Naive thymus-derived CD4-positive, alpha-beta T cell (primary cell): ENCODE data around the gene ARHGEF26. TPM values are rescaled to one million over a fixed set of nuclear protein-coding genes. Genes with fewer than 3 reads are reported as not detected.

Experiments used
- ATAC-seq: fragments of 150-1000 bp; cut with Tn5 transposase; 2 replicates; pipeline ENCODE4 v1.10.0; 2021; ENCODE audit warnings: mild to moderate bottlenecking, moderate library complexity
- CTCF ChIA-PET: fragments of 350-600 bp; sonication (Branson Sonifier 250); formaldehyde crosslinking; loops from one replicate; lab custom pipeline; 2021; ENCODE audit warnings: antibody characterized with exemption; lab: Charles Lee
- POLR2A ChIA-PET: fragments of 350-600 bp; sonication (Branson Sonifier 250); formaldehyde crosslinking; loops from one replicate; lab custom pipeline; 2021; ENCODE audit warnings: antibody characterized with exemption, inconsistent platforms; lab: Charles Lee
- DNase-seq, 9 donors: peaks; one replicate each; pipeline versions ENCODE4 v3.0.0 to v3.0.0-alpha.2; 2020 to 2022; ENCODE audit warnings: mixed read lengths in 1 of 9
- H3K27ac ChIP-seq: one replicate; pipeline ENCODE4 v1.7.0; 2013; ENCODE audit warnings: mild to moderate bottlenecking, low read depth, low read length, moderate library complexity
- H3K27me3 ChIP-seq, 2 donors: one replicate each; pipeline ENCODE4 v1.7.0; 2013; ENCODE audit warnings: low read length in 2 of 2, mild to moderate bottlenecking in 2 of 2, moderate library complexity in 2 of 2; ENCODE audit not compliant: control insufficient read depth in 2 of 2, insufficient read depth in 2 of 2
- H3K36me3 ChIP-seq, 3 experiments: 1 replicate in 2 of 3; 2 replicates in 1 of 3; pipeline ENCODE4 v1.7.0; 2013; ENCODE audit warnings: low read length in 3 of 3, mild to moderate bottlenecking in 3 of 3, moderate library complexity in 1 of 3; ENCODE audit not compliant: insufficient read depth in 3 of 3, control insufficient read depth in 2 of 3
- H3K4me1 ChIP-seq, 2 donors: one replicate each; pipeline ENCODE4 v1.7.0; 2013; ENCODE audit warnings: low read length in 2 of 2, mild to moderate bottlenecking in 2 of 2, moderate library complexity in 1 of 2; ENCODE audit not compliant: control insufficient read depth in 2 of 2, insufficient read depth in 2 of 2
- H3K4me3 ChIP-seq: 2 replicates; pipeline ENCODE4 v1.7.0; 2013; ENCODE audit warnings: mild to moderate bottlenecking, low read length
- H3K9me3 ChIP-seq, 3 experiments: 1 replicate in 2 of 3; 2 replicates in 1 of 3; pipeline ENCODE4 v1.7.0; 2013; ENCODE audit warnings: low read length in 3 of 3; ENCODE audit not compliant: control insufficient read depth in 2 of 3
- H3K27ac Mint-ChIP-seq, 9 donors: one replicate each; pipeline ENCODE4 v1.8.0; 2020 to 2022; ENCODE audit warnings: mixed read lengths in 9 of 9, mild to moderate bottlenecking in 8 of 9, moderate library complexity in 5 of 9, inconsistent platforms in 2 of 9
- H3K27me3 Mint-ChIP-seq, 5 donors: one replicate each; pipeline ENCODE4 v1.8.0; 2021 to 2022; ENCODE audit warnings: mixed read lengths in 5 of 5, mild to moderate bottlenecking in 1 of 5
- H3K36me3 Mint-ChIP-seq, 5 donors: one replicate each; pipeline ENCODE4 v1.8.0; 2020 to 2022; ENCODE audit warnings: mixed read lengths in 5 of 5, mild to moderate bottlenecking in 3 of 5, inconsistent platforms in 1 of 5
- H3K4me1 Mint-ChIP-seq, 7 donors: one replicate each; pipeline ENCODE4 v1.8.0; 2020 to 2022; ENCODE audit warnings: mixed read lengths in 7 of 7, mild to moderate bottlenecking in 3 of 7, inconsistent platforms in 1 of 7
- H3K4me3 Mint-ChIP-seq, 10 donors: one replicate each; pipeline ENCODE4 v1.8.0; 2020 to 2022; ENCODE audit warnings: mild to moderate bottlenecking in 10 of 10, mixed read lengths in 10 of 10, moderate library complexity in 6 of 10, inconsistent platforms in 2 of 10
- H3K9me3 Mint-ChIP-seq, 11 donors: one replicate each; pipeline ENCODE4 v1.8.0; 2020 to 2022; ENCODE audit warnings: mixed read lengths in 11 of 11, mild to moderate bottlenecking in 4 of 11, inconsistent platforms in 1 of 11, moderate library complexity in 1 of 11
- intact Hi-C, 2 donors: fragments of 100-400 bp; cut with micrococcal nuclease; formaldehyde crosslinking; loops; one replicate each; pipeline ENCODE4 v1.15.1; 2023
- polyA plus RNA-seq, 2 donors: library from polyadenylated mRNA; unstranded; fragments of 300-500 nt; fragmentation: Illumina TruSeq; gene quantifications; one replicate each; pipeline ENCODE4 v1.2.3, GENCODE V29; 2021
- total RNA-seq, 6 experiments: library from RNA in 5 of 6; stranded (reverse) in 5 of 6; gene quantifications; 1 replicate in 5 of 6; 2 replicates in 1 of 6; pipeline ENCODE4 v1.2.3 and lab custom pipeline; 2021 to 2026

Gene ARHGEF26
- total and polyA plus RNA-seq, 7 experiments from 2014 or later = 0.08 to 0.35 (median 0.12) TPM; not detected in 3

GRCh38 chr3:154188846-154189245, 67.7 kb downstream of the ARHGEF26 start:
- H3K4me1 Mint-ChIP-seq = no peaks in the 10 kb centered on the region
- H3K36me3 Mint-ChIP-seq = peaks cover 0 to 3% (median 0%) of the 10 kb centered on the region in 5 donors
- no peaks in the 10 kb centered on the region for H3K27me3 ChIP-seq
- peak; percentile 48 for ATAC-seq
- H3K27ac ChIP-seq = no peak overlapping the region
- no peaks in the 10 kb centered on the region for H3K9me3 ChIP-seq
- no peak overlapping the region for H3K27ac Mint-ChIP-seq
- no peak overlapping the region for H3K4me3 ChIP-seq
- ChIA-PET CTCF (no interaction called here), POLR2A (no interaction called here)
- no peak for DNase-seq
- intact Hi-C loops = no loop called here
- H3K4me3 Mint-ChIP-seq = no peak overlapping the region
- H3K36me3 ChIP-seq = no peaks in the 10 kb centered on the region
- H3K27me3 Mint-ChIP-seq = peaks cover 2 to 36% (median 15%) of the 10 kb centered on the region in 5 donors
- H3K9me3 Mint-ChIP-seq = peaks cover 0 to 2% (median 0%) of the 10 kb centered on the region in 11 donors
- no peaks in the 10 kb centered on the region for H3K4me1 ChIP-seq

GRCh38 chr3:154191520-154191919, 70.3 kb downstream of the ARHGEF26 start:
- H3K4me1 ChIP-seq = no peaks in the 10 kb centered on the region
- Mint-ChIP-seq H3K4me3 (no peak overlapping the region), H3K36me3 (peaks cover 0 to 7% (median 0%) of the 10 kb centered on the region in 5 donors), H3K4me1 (peaks cover 0 to 2% (median 0%) of the 10 kb centered on the region in 7 donors), H3K9me3 (peaks cover 0 to 6% (median 0%) of the 10 kb centered on the region in 11 donors), H3K27me3 (peaks cover 2 to 34% (median 13%) of the 10 kb centered on the region in 5 donors), H3K27ac (no peak overlapping the region)
- intact Hi-C loops = no loop called here
- H3K9me3 ChIP-seq = no peaks in the 10 kb centered on the region
- H3K36me3 ChIP-seq = no peaks in the 10 kb centered on the region
- ATAC-seq (no peak), DNase-seq (no peak)
- POLR2A ChIA-PET = no interaction called here
- no peak overlapping the region for H3K27ac ChIP-seq
- H3K27me3 ChIP-seq = no peaks in the 10 kb centered on the region
- no peak overlapping the region for H3K4me3 ChIP-seq
- CTCF ChIA-PET = no interaction called here

GRCh38 chr3:154192225-154192624, 71.0 kb downstream of the ARHGEF26 start:
- no peak overlapping the region for H3K27ac ChIP-seq
- Mint-ChIP-seq H3K27ac (no peak overlapping the region), H3K4me1 (peaks cover 0 to 2% (median 0%) of the 10 kb centered on the region in 7 donors), H3K27me3 (peaks cover 2 to 34% (median 13%) of the 10 kb centered on the region in 5 donors), H3K36me3 (peaks cover 0 to 7% (median 0%) of the 10 kb centered on the region in 5 donors), H3K4me3 (no peak overlapping the region), H3K9me3 (peaks cover 0 to 6% (median 0%) of the 10 kb centered on the region in 11 donors)
- CTCF ChIA-PET = no interaction called here
- DNase-seq (no peak), ATAC-seq (no peak)
- H3K4me1 ChIP-seq = no peaks in the 10 kb centered on the region
- POLR2A ChIA-PET = no interaction called here
- no peaks in the 10 kb centered on the region for H3K27me3 ChIP-seq
- no peaks in the 10 kb centered on the region for H3K9me3 ChIP-seq
- intact Hi-C loops = no loop called here
- H3K36me3 ChIP-seq = no peaks in the 10 kb centered on the region
- no peak overlapping the region for H3K4me3 ChIP-seq

GRCh38 chr3:154193000-154193615, 71.9 kb downstream of the ARHGEF26 start:
- POLR2A ChIA-PET = no interaction called here
- Histone ChIP-seq H3K27me3 (no peaks in the 10 kb centered on the region), H3K36me3 (no peaks in the 10 kb centered on the region), H3K9me3 (peaks cover 0 to 1% (median 0%) of the 10 kb centered on the region in 3 experiments), H3K4me3 (no peak overlapping the region), H3K27ac (no peak overlapping the region), H3K4me1 (no peaks in the 10 kb centered on the region)
- Mint-ChIP-seq H3K4me1 (peaks cover 0 to 2% (median 0%) of the 10 kb centered on the region in 7 donors), H3K27me3 (peaks cover 2 to 28% (median 13%) of the 10 kb centered on the region in 5 donors), H3K36me3 (peaks cover 0 to 7% (median 0%) of the 10 kb centered on the region in 5 donors), H3K9me3 (peaks cover 0 to 6% (median 0%) of the 10 kb centered on the region in 11 donors), H3K27ac (no peak overlapping the region), H3K4me3 (no peak overlapping the region)
- CTCF ChIA-PET = no interaction called here
- DNase-seq (no peak), ATAC-seq (no peak)
- intact Hi-C loops = no loop called here

GRCh38 chr3:154194877-154195276, 73.7 kb downstream of the ARHGEF26 start:
- H3K4me3 ChIP-seq = no peak overlapping the region
- H3K27me3 ChIP-seq = no peaks in the 10 kb centered on the region
- intact Hi-C loops = no loop called here
- H3K27ac ChIP-seq = no peak overlapping the region
- no peaks in the 10 kb centered on the region for H3K4me1 ChIP-seq
- peaks cover 0 to 6% (median 0%) of the 10 kb centered on the region in 11 donors for H3K9me3 Mint-ChIP-seq
- no peak overlapping the region for H3K27ac Mint-ChIP-seq
- peaks cover 0 to 7% (median 0%) of the 10 kb centered on the region in 5 donors for H3K36me3 Mint-ChIP-seq
- H3K4me1 Mint-ChIP-seq = peaks cover 0 to 2% (median 0%) of the 10 kb centered on the region in 7 donors
- no peaks in the 10 kb centered on the region for H3K36me3 ChIP-seq
- H3K4me3 Mint-ChIP-seq = no peak overlapping the region
- POLR2A ChIA-PET = no interaction called here
- DNase-seq (no peak), ATAC-seq (no peak)
- CTCF ChIA-PET = no interaction called here
- H3K27me3 Mint-ChIP-seq = peaks cover 2 to 27% (median 13%) of the 10 kb centered on the region in 5 donors
- peaks cover 0 to 4% (median 0%) of the 10 kb centered on the region in 3 experiments for H3K9me3 ChIP-seq

GRCh38 chr3:154195620-154196356, 74.6 kb downstream of the ARHGEF26 start:
- POLR2A ChIA-PET = no interaction called here
- peaks cover 0 to 6% (median 0%) of the 10 kb centered on the region in 11 donors for H3K9me3 Mint-ChIP-seq
- CTCF ChIA-PET = no interaction called here
- peaks cover 0 to 7% (median 0%) of the 10 kb centered on the region in 5 donors for H3K36me3 Mint-ChIP-seq
- H3K4me1 ChIP-seq = no peaks in the 10 kb centered on the region
- no peak overlapping the region for H3K4me3 Mint-ChIP-seq
- H3K27ac ChIP-seq = no peak overlapping the region
- intact Hi-C loops = no loop called here
- DNase-seq (no peak), ATAC-seq (no peak)
- H3K36me3 ChIP-seq = no peaks in the 10 kb centered on the region
- H3K4me1 Mint-ChIP-seq = peaks cover 0 to 2% (median 0%) of the 10 kb centered on the region in 7 donors
- no peak overlapping the region for H3K27ac Mint-ChIP-seq
- no peak overlapping the region for H3K4me3 ChIP-seq
- peaks cover 2 to 27% (median 13%) of the 10 kb centered on the region in 5 donors for H3K27me3 Mint-ChIP-seq
- H3K9me3 ChIP-seq = peaks cover 0 to 4% (median 0%) of the 10 kb centered on the region in 3 experiments
- H3K27me3 ChIP-seq = no peaks in the 10 kb centered on the region
